Heart right ventricle (tissue), 16 donors: ENCODE measurements around the gene FHIT. TPM values are rescaled to one million over a fixed set of nuclear protein-coding genes. Genes with fewer than 3 reads are reported as not detected.

ENCODE experiments used
- ATAC-seq, 8 donors: fragments of 200-7000 bp; cut with Tn5 transposase; one replicate each; pipeline ENCODE4 v1.9.1; 2020; ENCODE audit warnings: mild to moderate bottlenecking in 8 of 8, moderate library complexity in 8 of 8, moderate number of reproducible peaks in 1 of 8
- DNase-seq, 2 donors: peaks; one replicate each; pipeline ENCODE4 v3.0.0-alpha.2; 2020
- H3K27ac ChIP-seq, 10 donors: fragments of 200-600 bp; sonication (generic) in 2 of 10; one replicate each; pipeline versions ENCODE4 v1.5.0 to v1.8.0; 2020 to 2022; ENCODE audit warnings: mild to moderate bottlenecking in 3 of 10
- H3K27me3 ChIP-seq, 7 donors: fragments of 200-600 bp; one replicate each; pipeline ENCODE4 v1.8.0; 2021 to 2022; ENCODE audit warnings: mild to moderate bottlenecking in 2 of 7
- H3K36me3 ChIP-seq, 9 donors: fragments of 200-600 bp; sonication (generic) in 1 of 9; one replicate each; pipeline versions ENCODE4 v1.5.0 to v1.8.0; 2020 to 2022; ENCODE audit warnings: mild to moderate bottlenecking in 2 of 9
- H3K4me1 ChIP-seq, 9 donors: fragments of 200-600 bp; sonication (generic) in 1 of 9; one replicate each; pipeline versions ENCODE4 v1.5.0 to v1.8.0; 2020 to 2022; ENCODE audit warnings: mild to moderate bottlenecking in 4 of 9
- H3K4me3 ChIP-seq, 10 donors: fragments of 200-600 bp; sonication (generic) in 2 of 10; one replicate each; pipeline versions ENCODE4 v1.5.0 to v1.8.0; 2020 to 2022; ENCODE audit warnings: mild to moderate bottlenecking in 7 of 10, moderate library complexity in 2 of 10
- H3K9me3 ChIP-seq, 11 donors: fragments of 200-600 bp in 10 of 11; sonication (generic) in 2 of 11; one replicate each; pipeline versions ENCODE4 v1.5.0 to v1.8.0; 2013 to 2022; ENCODE audit warnings: mild to moderate bottlenecking in 2 of 11, control low read depth in 1 of 11, moderate library complexity in 1 of 11
- CTCF ChIP-seq, 9 donors: fragments of 200-600 bp; sonication (generic) in 2 of 9; IDR thresholded peaks; one replicate each; pipeline versions ENCODE4 v1.5.0 to v1.8.0; 2021 to 2022; ENCODE audit warnings: antibody characterized with exemption in 9 of 9, mild to moderate bottlenecking in 5 of 9, moderate library complexity in 1 of 9
- WGBS, 2 donors: extraction: QIAGEN DNeasy Blood & Tissue Kit; methylation state at CpG; one replicate each; pipeline ENCODE4 v1.1.7; 2013; ENCODE audit warnings: inconsistent platforms in 1 of 2; 5-methylcytosine and 5-hydroxymethylcytosine counted together
- intact Hi-C, 10 donors: fragments of 100-400 bp; cut with DNase I; formaldehyde crosslinking; loops; one replicate each; pipeline versions ENCODE4 v1.11.1 to v1.14.2; 2022
- polyA plus RNA-seq, 2 donors: library from polyadenylated mRNA; stranded (reverse); fragments of 200-250 nt; gene quantifications; one replicate each; pipeline ENCODE4 v1.2.3, GENCODE V29; 2013
- total RNA-seq, 10 donors: library from RNA; stranded (reverse); fragmentation: NEBNext Ultra II Directional in 3 of 10; extraction: Animal tissue kit (Norgen Biotek cat#: 25700) in 3 of 10; gene quantifications; one replicate each; pipeline versions ENCODE4 v1.2.1 to v1.2.4, GENCODE V29; 2021 to 2023
- donor health status: Arrhythmogenic right ventricular cardiomyopathy.
- donor health status: ischemic (EF 13 %, LVEDD 7.1; RV severe dilation, severe dysfunction).
- donor health status: healthy with polysubstance abuse.
- donor health status: DM: no; HTN: yes; CAD: no.
- donor health status: DM: no; HTN: no; CAD: no.
- donor health status: ischemic (EF 25% LVEDD 6.9; RV normal size, moderate dysfunction).
- donor health status: ischemic (EF 25% LVEDD 5.7; RV mildly dilated, moderate dysfunction).
- donor health status: healthy.
- donor health status: DM: yes; HTN: yes; CAD: no.
- donor health status: Ischemic cardiomyopathy.
- donor health status: ischemic (EF 35%, LVEDD 5.7; RV mildly dilated, moderate dysfunction).
- donor health status: nonischemic (EF 11% LVEDD 7.7; RV severe dilation, severe dysfunction).
- donor health status: DM: yes; HTN: yes; CAD: no.
- donor health status: PGD.
- donor health status: ischemic (EF 29% LVEDD 5.4; RV normal size, mild dysfunction).
- donor health status: nonischemic (EF 23%, LVEDD 6.1; RV moderate dilation, normal function).

Gene FHIT
- total and polyA plus RNA-seq, 12 donors, result 4.7 to 25.5 (median 18.3) TPM

- H3K9me3 ChIP-seq, result no peaks in the 10 kb centered on the region
- no peak overlapping the region for H3K4me3 ChIP-seq
- DNase-seq, result no peak
- H3K36me3 ChIP-seq, result no peaks in the 10 kb centered on the region
- no peaks in the 10 kb centered on the region for H3K27me3 ChIP-seq
- no peak overlapping the region for H3K27ac ChIP-seq
- WGBS, 2 donors, result 89 to 95% methylated on average over 4 of the region's 4 CpGs
- H3K4me1 ChIP-seq, result peaks cover 0 to 3% (median 0%) of the 10 kb centered on the region in 9 donors
- ATAC-seq, result no peak
- intact Hi-C loops, result loop anchor here in 1 of 10 donors (2.0 kb wide), 1 partner anchor 29 kb away; no protein-coding TSS in a partner anchor
- TF ChIP-seq CTCF (IDR thresholded peaks at IDR 0.05), result no peak
Observed at GRCh38 chr3:59751606-59752005, 1499.6 kb downstream of the FHIT start.

- ATAC-seq (no peak), DNase-seq (no peak)
- intact Hi-C loops, result loop anchor here in 1 of 10 donors (2.0 kb wide), 1 partner anchor 30 kb away; no protein-coding TSS in a partner anchor
- WGBS, 2 donors, result 66 to 72% methylated on average over 1 of the region's 1 CpG
- Histone ChIP-seq H3K27ac (no peak overlapping the region), H3K36me3 (no peaks in the 10 kb centered on the region), H3K4me1 (peaks cover 0 to 3% (median 0%) of the 10 kb centered on the region in 9 donors), H3K4me3 (no peak overlapping the region), H3K9me3 (no peaks in the 10 kb centered on the region), H3K27me3 (no peaks in the 10 kb centered on the region)
- no peak for TF ChIP-seq CTCF (IDR thresholded peaks at IDR 0.05)
Observed at GRCh38 chr3:59750391-59750790, 1500.9 kb downstream of the FHIT start.

GRCh38 chr3:59749291-59749690 lies 1502.0 kb downstream of the FHIT start:
- WGBS, 2 donors, result 79 to 88% methylated on average over 6 of the region's 6 CpGs
- Histone ChIP-seq H3K9me3 (no peaks in the 10 kb centered on the region), H3K4me1 (peaks cover 0 to 3% (median 0%) of the 10 kb centered on the region in 9 donors), H3K27me3 (no peaks in the 10 kb centered on the region), H3K4me3 (no peak overlapping the region), H3K27ac (no peak overlapping the region), H3K36me3 (no peaks in the 10 kb centered on the region)
- intact Hi-C loops, result no loop called here
- TF ChIP-seq CTCF (IDR thresholded peaks at IDR 0.05), result no peak
- ATAC-seq (no peak), DNase-seq (no peak)

GRCh38 chr3:59746585-59746984 lies 1504.7 kb downstream of the FHIT start:
- Histone ChIP-seq H3K4me3 (no peak overlapping the region), H3K4me1 (peaks cover 0 to 3% (median 0%) of the 10 kb centered on the region in 9 donors), H3K27ac (no peak overlapping the region), H3K9me3 (no peaks in the 10 kb centered on the region), H3K36me3 (no peaks in the 10 kb centered on the region), H3K27me3 (no peaks in the 10 kb centered on the region)
- no peak for ATAC-seq
- no peak for DNase-seq
- WGBS, 2 donors, result 92 to 95% methylated on average over 3 of the region's 3 CpGs
- TF ChIP-seq CTCF (IDR thresholded peaks at IDR 0.05), result no peak
- intact Hi-C loops, result no loop called here
